Calu3 (cell line): ENCODE measurements around the gene LYL1. TPM values are rescaled to one million over a fixed set of nuclear protein-coding genes. Genes with fewer than 3 reads are reported as not detected.

Source experiments
- BruUV-seq: library from RNA; stranded (reverse); fragments of 400-500 nt; replicated peaks from 2 replicates; lab custom pipeline; 2021; lab: Mats Ljungman, UMichigan
- CTCF ChIA-PET: fragments of 300-600 bp; sonication (Branson Sonifier 250); formaldehyde crosslinking; loops from one replicate; lab custom pipeline; 2022; ENCODE audit warnings: antibody characterized with exemption; lab: Charles Lee
- DNase-seq: peaks from one replicate; pipeline ENCODE4 v3.0.0; 2022
- H3K27ac Mint-ChIP-seq: one replicate; pipeline ENCODE4 v1.8.0; 2022; ENCODE audit warnings: mixed read lengths; ENCODE audit not compliant: unreplicated experiment
- H3K27me3 Mint-ChIP-seq: one replicate; pipeline ENCODE4 v1.8.0; 2022; ENCODE audit warnings: mixed read lengths; ENCODE audit not compliant: unreplicated experiment
- H3K36me3 Mint-ChIP-seq: one replicate; pipeline ENCODE4 v1.8.0; 2022; ENCODE audit warnings: mild to moderate bottlenecking, moderate library complexity, mixed read lengths; ENCODE audit not compliant: insufficient read depth, unreplicated experiment
- H3K4me1 Mint-ChIP-seq: one replicate; pipeline ENCODE4 v1.8.0; 2022; ENCODE audit warnings: mild to moderate bottlenecking, low read depth, mixed read lengths; ENCODE audit not compliant: unreplicated experiment
- H3K4me3 Mint-ChIP-seq: one replicate; pipeline ENCODE4 v1.8.0; 2022; ENCODE audit warnings: mild to moderate bottlenecking, low read depth, moderate library complexity, mixed read lengths; ENCODE audit not compliant: unreplicated experiment
- H3K9me3 Mint-ChIP-seq: one replicate; pipeline ENCODE4 v1.8.0; 2022; ENCODE audit warnings: low read depth, mixed read lengths; ENCODE audit not compliant: unreplicated experiment
- intact Hi-C: fragments of 100-400 bp; cut with micrococcal nuclease; formaldehyde crosslinking; loops from one replicate; pipeline ENCODE4 v1.10.0; 2022; ENCODE audit not compliant: unreplicated experiment
- total RNA-seq: library from RNA; stranded (reverse); gene quantifications from 2 replicates; pipeline ENCODE4 v1.2.3, GENCODE V29; 2022
- TF ChIP-seq, protein P1 (sequence below): fragments of 200-600 bp; IDR thresholded peaks from one replicate; pipeline ENCODE4 v1.8.0; 2022; ENCODE audit warnings: antibody characterized with exemption; ENCODE audit not compliant: unreplicated experiment

Gene LYL1
- total RNA-seq, 1 experiment from 2014 or later, result not detected

DNA sequence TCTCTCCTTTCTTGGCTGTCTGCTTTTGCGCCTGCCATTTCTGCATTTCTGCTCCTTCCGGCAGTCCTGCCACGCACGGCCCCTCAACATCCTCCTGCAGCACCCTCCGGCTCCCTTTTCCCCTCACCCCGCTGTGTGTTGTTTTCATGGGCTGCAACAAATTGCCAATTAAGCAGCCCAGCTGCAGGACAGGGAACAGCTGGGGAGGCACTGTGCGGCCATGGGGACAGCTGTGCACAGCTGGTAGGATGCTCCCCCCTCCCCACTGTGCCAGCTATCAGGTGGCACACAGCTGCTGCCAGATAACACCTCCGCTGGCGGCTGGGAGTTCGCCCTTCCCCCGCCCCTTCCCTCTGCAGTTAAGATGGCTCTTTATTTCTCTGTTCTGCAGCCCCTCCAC lies 25.4 kb downstream of the LYL1 start:
- TF ChIP-seq, protein P1, sequence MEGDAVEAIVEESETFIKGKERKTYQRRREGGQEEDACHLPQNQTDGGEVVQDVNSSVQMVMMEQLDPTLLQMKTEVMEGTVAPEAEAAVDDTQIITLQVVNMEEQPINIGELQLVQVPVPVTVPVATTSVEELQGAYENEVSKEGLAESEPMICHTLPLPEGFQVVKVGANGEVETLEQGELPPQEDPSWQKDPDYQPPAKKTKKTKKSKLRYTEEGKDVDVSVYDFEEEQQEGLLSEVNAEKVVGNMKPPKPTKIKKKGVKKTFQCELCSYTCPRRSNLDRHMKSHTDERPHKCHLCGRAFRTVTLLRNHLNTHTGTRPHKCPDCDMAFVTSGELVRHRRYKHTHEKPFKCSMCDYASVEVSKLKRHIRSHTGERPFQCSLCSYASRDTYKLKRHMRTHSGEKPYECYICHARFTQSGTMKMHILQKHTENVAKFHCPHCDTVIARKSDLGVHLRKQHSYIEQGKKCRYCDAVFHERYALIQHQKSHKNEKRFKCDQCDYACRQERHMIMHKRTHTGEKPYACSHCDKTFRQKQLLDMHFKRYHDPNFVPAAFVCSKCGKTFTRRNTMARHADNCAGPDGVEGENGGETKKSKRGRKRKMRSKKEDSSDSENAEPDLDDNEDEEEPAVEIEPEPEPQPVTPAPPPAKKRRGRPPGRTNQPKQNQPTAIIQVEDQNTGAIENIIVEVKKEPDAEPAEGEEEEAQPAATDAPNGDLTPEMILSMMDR, result no peak
- CTCF ChIA-PET, result no interaction called here
- Mint-ChIP-seq H3K9me3 (no peaks in the 10 kb centered on the region), H3K4me1 (peaks cover 11% of the 10 kb centered on the region), H3K36me3 (peaks cover 5% of the 10 kb centered on the region), H3K4me3 (no peak overlapping the region), H3K27me3 (no peaks in the 10 kb centered on the region), H3K27ac (no peak overlapping the region)
- BruUV-seq, result no TSS peak
- intact Hi-C loops, result no loop called here
- DNase-seq, result no peak

DNA sequence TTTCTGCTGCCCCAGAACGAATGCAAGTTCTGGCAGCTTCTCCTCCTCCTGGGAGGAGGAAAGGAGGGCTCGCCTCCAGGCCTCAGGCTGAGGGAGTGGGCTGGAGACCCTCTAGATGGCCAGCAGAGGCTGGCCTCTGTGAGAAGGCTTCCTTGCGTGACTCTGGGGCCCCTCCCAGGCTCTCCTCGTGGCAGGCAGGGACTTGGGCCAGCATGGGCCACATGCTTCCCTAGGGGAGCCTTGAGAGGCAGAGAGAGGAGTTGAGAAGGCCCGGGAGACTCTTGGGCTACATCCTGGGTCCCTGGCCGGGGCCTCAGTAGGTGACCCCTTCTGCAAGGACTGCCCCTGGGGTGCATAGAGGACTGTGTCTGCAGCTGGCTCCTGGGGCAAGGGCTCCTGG lies 25.9 kb downstream of the LYL1 start:
- Mint-ChIP-seq H3K4me1 (peaks cover 11% of the 10 kb centered on the region), H3K36me3 (peaks cover 5% of the 10 kb centered on the region), H3K9me3 (no peaks in the 10 kb centered on the region), H3K4me3 (no peak overlapping the region), H3K27ac (no peak overlapping the region), H3K27me3 (no peaks in the 10 kb centered on the region)
- intact Hi-C loops, result no loop called here
- DNase-seq, result no peak
- CTCF ChIA-PET, result no interaction called here
- TF ChIP-seq, protein P1, result no peak
- no TSS peak for BruUV-seq

DNA sequence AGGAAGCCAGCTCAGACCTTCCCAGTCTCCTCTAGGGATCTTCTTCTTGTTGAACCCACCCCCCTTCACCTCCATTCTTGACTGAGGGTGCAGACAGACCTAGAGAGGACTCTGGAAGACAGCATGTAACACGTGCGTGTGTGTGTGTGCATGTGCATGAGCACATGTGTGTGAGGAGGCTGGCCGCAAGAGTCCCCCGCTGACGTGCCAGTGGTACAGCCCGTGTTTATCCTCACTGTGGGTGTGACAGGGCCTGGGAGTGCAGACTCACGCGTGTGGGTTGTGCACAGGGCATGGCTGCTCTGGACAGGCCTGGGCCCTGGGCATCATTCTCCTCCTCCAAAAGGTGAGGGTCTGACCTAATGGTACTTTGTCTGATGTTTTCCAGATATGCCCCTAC lies 26.3 kb downstream of the LYL1 start:
- Mint-ChIP-seq H3K27me3 (no peaks in the 10 kb centered on the region), H3K4me1 (peaks cover 11% of the 10 kb centered on the region), H3K27ac (no peak overlapping the region), H3K9me3 (no peaks in the 10 kb centered on the region), H3K36me3 (peaks cover 5% of the 10 kb centered on the region), H3K4me3 (no peak overlapping the region)
- TF ChIP-seq, protein P1, result no peak
- no TSS peak for BruUV-seq
- CTCF ChIA-PET, result no interaction called here
- no peak for DNase-seq
- intact Hi-C loops, result no loop called here

DNA sequence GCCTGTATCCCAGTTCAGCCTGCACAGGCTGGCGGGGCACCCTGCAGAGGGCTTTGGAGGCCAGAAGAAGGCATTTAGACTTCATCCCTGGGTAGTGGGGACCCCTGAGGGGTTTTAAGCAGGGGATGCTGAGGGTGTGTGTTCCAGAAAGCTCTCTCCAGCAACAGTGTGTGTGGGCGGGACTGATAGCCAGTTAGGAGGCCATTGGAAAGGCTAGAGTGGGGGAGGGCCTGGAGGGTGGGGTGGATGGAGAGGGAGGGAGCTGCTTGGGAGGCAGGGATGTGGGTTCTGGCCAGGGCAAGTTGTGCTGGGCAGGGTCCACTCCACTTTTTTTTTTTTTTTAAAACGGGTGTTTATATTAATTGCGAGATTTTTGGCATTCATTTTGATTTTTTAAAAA lies 28.3 kb downstream of the LYL1 start:
- intact Hi-C loops, result no loop called here
- Mint-ChIP-seq H3K36me3 (peaks cover 11% of the 10 kb centered on the region), H3K27me3 (no peaks in the 10 kb centered on the region), H3K4me1 (peaks cover 9% of the 10 kb centered on the region), H3K4me3 (no peak overlapping the region), H3K27ac (no peak overlapping the region), H3K9me3 (no peaks in the 10 kb centered on the region)
- TF ChIP-seq, protein P1, result no peak
- no TSS peak for BruUV-seq
- CTCF ChIA-PET, result interaction anchor here (1.2 kb wide), 1 partner anchor 97 kb away, joined by 4 read pairs; no protein-coding TSS in a partner anchor
- DNase-seq, result no peak
